Vagina (tissue), 2 donors: ENCODE results near the gene KATNA1. TPM values are rescaled to one million over a fixed set of nuclear protein-coding genes. Genes with fewer than 3 reads are reported as not detected.

Source experiments
- DNase-seq, 2 donors: peaks; one replicate each; pipeline ENCODE4 v3.0.0-alpha.2; 2017; ENCODE audit errors: extremely low spot score in 2 of 2
- H3K27ac ChIP-seq: fragments of 200-600 bp; sonication (generic); one replicate; pipeline ENCODE4 v1.5.1; 2019
- H3K27me3 ChIP-seq: fragments of 200-600 bp; sonication (generic); one replicate; pipeline ENCODE4 v1.5.1; 2019
- H3K36me3 ChIP-seq, 2 donors: fragments of 200-600 bp; sonication (generic); one replicate each; pipeline ENCODE4 v1.5.1; 2017 to 2019
- H3K4me1 ChIP-seq: fragments of 200-600 bp; sonication (generic); one replicate; pipeline ENCODE4 v1.5.1; 2019
- H3K4me3 ChIP-seq, 2 donors: fragments of 200-600 bp; sonication (generic); 1 replicate in 1 of 2; 2 replicates in 1 of 2; pipeline ENCODE4 v1.5.1; 2016 to 2019
- H3K9me3 ChIP-seq: fragments of 200-600 bp; sonication (generic); one replicate; pipeline ENCODE4 v1.5.1; 2019
- POLR2A ChIP-seq, 2 donors: fragments of 450-650 bp; IDR thresholded peaks; one replicate each; pipeline ENCODE4 v1.6.1; 2017; ENCODE audit warnings: antibody characterized with exemption in 2 of 2, mild to moderate bottlenecking in 2 of 2, moderate library complexity in 2 of 2
- POLR2AphosphoS5 ChIP-seq, 2 donors: sonication (generic); formaldehyde crosslinking; IDR thresholded peaks; one replicate each; pipeline ENCODE4 v1.9.0; 2017; ENCODE audit warnings: antibody characterized with exemption in 2 of 2, mild to moderate bottlenecking in 2 of 2, low read depth in 1 of 2; ENCODE audit not compliant: insufficient read depth in 1 of 2
- intact Hi-C: fragments of 100-400 bp; cut with DNase I; formaldehyde crosslinking; loops from one replicate; pipeline ENCODE4 v1.15.1; 2023
- total RNA-seq: library from RNA; depleted of rRNA; stranded (reverse); fragments of >200 nt; gene quantifications from one replicate; pipeline ENCODE4 v1.2.3, GENCODE V29; 2016
- TF ChIP-seq, protein P1 (sequence below), 3 experiments: fragments of 450-650 bp in 2 of 3; fragments of 200-600 bp in 1 of 3; sonication (generic) in 1 of 3; IDR thresholded peaks; one replicate each; pipeline ENCODE4 v1.5.1; 2017 to 2019; ENCODE audit warnings: antibody characterized with exemption in 3 of 3, mild to moderate bottlenecking in 2 of 3, moderate library complexity in 2 of 3

Gene KATNA1
- total RNA-seq, 1 donor from 2014 or later: 18.7 TPM

DNA sequence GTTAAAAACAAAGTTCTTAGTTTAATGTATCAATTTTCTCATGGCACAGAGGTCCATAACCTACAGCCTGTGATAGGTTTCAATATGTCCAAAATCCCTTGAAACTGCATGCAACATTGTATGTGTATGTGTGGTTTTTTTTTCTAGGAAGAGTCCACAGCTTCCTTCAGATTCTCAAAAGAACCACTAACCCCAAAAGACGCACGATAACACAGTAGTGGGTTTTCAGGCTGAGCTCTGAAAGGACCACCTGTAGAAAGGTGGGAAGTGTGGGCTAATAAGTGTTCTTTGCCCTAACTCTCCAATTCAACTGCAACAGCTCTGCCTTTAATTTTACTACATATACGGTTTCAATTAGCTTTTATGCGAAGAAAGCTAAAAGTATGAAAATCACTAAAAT, 11.5 kb upstream of the KATNA1 start:
- Histone ChIP-seq H3K4me3 (no peak overlapping the region), H3K27me3 (no peaks in the 10 kb centered on the region), H3K27ac (no peak overlapping the region), H3K9me3 (no peaks in the 10 kb centered on the region), H3K36me3 (peaks cover 0 to 45% of the 10 kb centered on the region in 2 donors), H3K4me1 (no peaks in the 10 kb centered on the region)
- intact Hi-C loops: no loop called here
- DNase-seq: no peak
- TF ChIP-seq POLR2AphosphoS5 (IDR thresholded peaks at IDR 0.05; ENCODE audit: insufficient read depth in 1 of 2, low read depth in 1 of 2) (no peak), POLR2A (IDR thresholded peaks at IDR 0.05) (no peak)
- TF ChIP-seq, protein P1, sequence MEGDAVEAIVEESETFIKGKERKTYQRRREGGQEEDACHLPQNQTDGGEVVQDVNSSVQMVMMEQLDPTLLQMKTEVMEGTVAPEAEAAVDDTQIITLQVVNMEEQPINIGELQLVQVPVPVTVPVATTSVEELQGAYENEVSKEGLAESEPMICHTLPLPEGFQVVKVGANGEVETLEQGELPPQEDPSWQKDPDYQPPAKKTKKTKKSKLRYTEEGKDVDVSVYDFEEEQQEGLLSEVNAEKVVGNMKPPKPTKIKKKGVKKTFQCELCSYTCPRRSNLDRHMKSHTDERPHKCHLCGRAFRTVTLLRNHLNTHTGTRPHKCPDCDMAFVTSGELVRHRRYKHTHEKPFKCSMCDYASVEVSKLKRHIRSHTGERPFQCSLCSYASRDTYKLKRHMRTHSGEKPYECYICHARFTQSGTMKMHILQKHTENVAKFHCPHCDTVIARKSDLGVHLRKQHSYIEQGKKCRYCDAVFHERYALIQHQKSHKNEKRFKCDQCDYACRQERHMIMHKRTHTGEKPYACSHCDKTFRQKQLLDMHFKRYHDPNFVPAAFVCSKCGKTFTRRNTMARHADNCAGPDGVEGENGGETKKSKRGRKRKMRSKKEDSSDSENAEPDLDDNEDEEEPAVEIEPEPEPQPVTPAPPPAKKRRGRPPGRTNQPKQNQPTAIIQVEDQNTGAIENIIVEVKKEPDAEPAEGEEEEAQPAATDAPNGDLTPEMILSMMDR (IDR thresholded peaks at IDR 0.05): no peak

DNA sequence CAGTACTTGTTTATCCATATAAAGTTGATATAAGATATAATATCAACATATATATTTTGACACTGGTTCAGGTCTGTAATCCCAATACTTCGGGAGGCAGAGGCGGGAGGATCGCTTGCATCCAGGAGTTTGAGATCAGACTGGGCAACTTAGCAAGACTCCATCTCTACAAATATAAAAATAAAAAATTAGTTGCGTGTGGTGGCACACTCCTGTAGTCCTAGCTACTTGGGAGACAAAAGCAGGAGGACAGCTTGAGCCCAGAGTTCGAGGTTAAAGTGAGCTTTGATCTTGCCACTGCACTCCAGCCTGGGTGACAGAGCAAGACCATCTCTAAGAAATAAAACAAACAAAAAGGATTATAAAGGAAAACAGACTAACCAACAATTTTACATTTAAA, 8.9 kb upstream of the KATNA1 start:
- no peak for DNase-seq
- Histone ChIP-seq H3K36me3 (peaks cover 0 to 31% of the 10 kb centered on the region in 2 donors), H3K4me1 (no peaks in the 10 kb centered on the region), H3K4me3 (no peak overlapping the region), H3K27ac (no peak overlapping the region), H3K9me3 (no peaks in the 10 kb centered on the region), H3K27me3 (no peaks in the 10 kb centered on the region)
- intact Hi-C loops: no loop called here
- TF ChIP-seq, protein P1 (IDR thresholded peaks at IDR 0.05): no peak
- no peak for TF ChIP-seq POLR2AphosphoS5 (IDR thresholded peaks at IDR 0.05; ENCODE audit: insufficient read depth in 1 of 2, low read depth in 1 of 2)

GRCh38 chr6:149651056-149651455, 2.5 kb upstream of the KATNA1 start:
- no peak for DNase-seq
- Histone ChIP-seq H3K27ac (no peak overlapping the region), H3K4me1 (no peaks in the 10 kb centered on the region), H3K27me3 (no peaks in the 10 kb centered on the region), H3K36me3 (no peaks in the 10 kb centered on the region), H3K4me3 (no peak overlapping the region), H3K9me3 (no peaks in the 10 kb centered on the region)
- intact Hi-C loops: no loop called here
- TF ChIP-seq POLR2AphosphoS5 (IDR thresholded peaks at IDR 0.05; ENCODE audit: insufficient read depth in 1 of 2, low read depth in 1 of 2): no peak
- TF ChIP-seq, protein P1 (IDR thresholded peaks at IDR 0.05): no peak
- no peak for TF ChIP-seq POLR2A (IDR thresholded peaks at IDR 0.05)

- no peaks in the 10 kb centered on the region for H3K27me3 ChIP-seq
- intact Hi-C loops: no loop called here
- peak overlapping the region in 1 of 2 donors; percentile 91 for H3K4me3 ChIP-seq
Observed at GRCh38 chr6:149646599-149646998, 1.9 kb downstream of the KATNA1 start.

DNA sequence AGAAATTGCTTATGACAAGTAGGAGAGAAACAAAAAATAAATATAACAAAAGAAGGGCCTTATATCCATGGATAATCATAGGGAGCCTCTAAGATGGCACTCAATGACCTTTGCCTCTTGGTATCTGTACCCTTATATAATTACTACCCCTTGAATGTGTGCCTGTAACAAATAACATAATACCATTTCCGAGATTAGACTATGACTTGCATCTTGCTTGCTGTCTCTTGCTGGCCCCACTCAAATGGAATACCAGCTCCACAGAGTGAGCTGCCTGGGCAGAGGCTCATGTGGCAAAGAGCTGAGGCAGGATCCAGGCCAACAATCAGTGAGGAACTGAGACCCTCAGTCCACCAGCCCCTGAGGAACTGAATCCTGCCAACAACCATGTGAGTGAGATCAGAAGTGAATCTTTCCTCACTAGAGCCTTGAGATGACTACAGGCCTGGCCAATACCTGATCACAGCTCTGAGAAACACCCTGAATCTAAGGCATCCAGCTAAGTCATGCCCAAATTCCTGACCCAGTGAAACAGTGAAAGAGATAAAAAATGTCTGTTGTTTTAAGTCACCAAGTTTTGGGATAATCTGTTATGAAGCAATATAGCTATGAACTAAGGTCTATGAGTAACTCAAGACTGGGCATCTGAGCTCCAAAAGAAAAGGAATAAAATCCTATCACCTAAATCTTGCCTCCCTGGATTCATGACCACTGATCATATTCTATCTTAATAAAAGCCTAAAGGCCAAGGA, 5.5 kb downstream of the KATNA1 start:
- intact Hi-C loops: no loop called here
- Histone ChIP-seq H3K9me3 (no peaks in the 10 kb centered on the region), H3K27me3 (no peaks in the 10 kb centered on the region), H3K4me3 (no peak overlapping the region), H3K4me1 (no peaks in the 10 kb centered on the region), H3K27ac (no peak overlapping the region), H3K36me3 (no peaks in the 10 kb centered on the region)
- DNase-seq: no peak
- TF ChIP-seq POLR2AphosphoS5 (IDR thresholded peaks at IDR 0.05; ENCODE audit: insufficient read depth in 1 of 2, low read depth in 1 of 2) (no peak), POLR2A (IDR thresholded peaks at IDR 0.05) (no peak)
- TF ChIP-seq, protein P1 (IDR thresholded peaks at IDR 0.05): no peak

More at GRCh38 chr6:149646599-149646998, 1.9 kb downstream of the KATNA1 start:
- no peak for TF ChIP-seq POLR2A (IDR thresholded peaks at IDR 0.05)
- TF ChIP-seq, protein P1 (IDR thresholded peaks at IDR 0.05): no peak
- TF ChIP-seq POLR2AphosphoS5 (IDR thresholded peaks at IDR 0.05; ENCODE audit: insufficient read depth in 1 of 2, low read depth in 1 of 2): no peak
- H3K4me1 ChIP-seq: no peaks in the 10 kb centered on the region
- H3K9me3 ChIP-seq: no peaks in the 10 kb centered on the region
- DNase-seq: no peak
- no peaks in the 10 kb centered on the region for H3K36me3 ChIP-seq
- H3K27ac ChIP-seq: no peak overlapping the region
